Stimulated activated naive CD8-positive, alpha-beta T cell treated with anti-CD3 and anti-CD28 coated beads, Interleukin-15, Interleukin-2, amounts not matched to agents 100 U/mL and 50 U/mL, for 24 hours (primary cell): ENCODE data around the gene WDR81.
A peak's percentile ranks its signal among the peaks of the same experiment; 100 is the strongest.
"Not testable (repeated sequence)": the region's sequence is repeated elsewhere in the genome, so short reads cannot be mapped to it uniquely, and the experiment has no call there.

Experiments
- ATAC-seq: fragments of 150-1000 bp; cut with Tn5 transposase; one replicate; pipeline ENCODE4 v1.10.0; 2021
- DNase-seq: peaks from one replicate; pipeline ENCODE4 v3.0.0; 2021

WDR81 gene

DNA sequence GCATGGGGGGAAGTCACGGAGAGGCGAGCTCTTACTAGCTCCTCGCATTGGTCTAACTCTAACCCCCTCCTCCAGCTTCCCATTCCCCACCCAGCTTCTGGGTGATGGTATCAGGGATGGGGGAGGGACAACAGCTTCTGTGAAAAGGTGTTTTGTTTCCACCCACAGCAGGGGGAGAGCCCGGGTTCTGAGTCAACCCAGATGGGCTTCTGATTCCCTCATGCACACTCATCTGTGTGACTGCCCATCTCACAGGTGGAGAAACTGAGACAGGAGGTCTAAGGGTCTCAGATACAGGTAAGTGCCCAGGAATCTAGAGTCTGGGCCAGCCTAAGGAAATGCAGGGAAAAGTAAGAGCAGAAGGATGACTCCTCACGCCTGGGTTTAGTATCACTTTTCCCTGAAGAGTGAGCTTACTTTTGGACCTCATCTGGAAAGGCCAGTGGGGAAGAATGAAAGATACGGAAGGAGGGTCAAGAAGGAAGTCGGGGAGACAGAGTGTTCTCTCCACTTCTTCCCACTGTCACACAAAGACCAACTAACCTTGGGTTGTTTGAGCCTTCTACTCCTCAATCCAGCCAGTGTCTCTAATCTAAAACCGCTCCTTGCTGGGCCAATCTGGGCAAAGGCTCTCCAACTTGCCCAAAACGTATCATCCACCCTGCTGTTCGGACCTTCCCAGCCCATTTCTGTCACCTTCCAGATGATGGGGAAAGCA is 11.2 kb upstream of the WDR81 start:
- ATAC-seq (no peak), DNase-seq (no peak)

- no peak for ATAC-seq
Observed at GRCh38 chr17:1713878-1714426, 10.6 kb upstream of the WDR81 start.

DNA sequence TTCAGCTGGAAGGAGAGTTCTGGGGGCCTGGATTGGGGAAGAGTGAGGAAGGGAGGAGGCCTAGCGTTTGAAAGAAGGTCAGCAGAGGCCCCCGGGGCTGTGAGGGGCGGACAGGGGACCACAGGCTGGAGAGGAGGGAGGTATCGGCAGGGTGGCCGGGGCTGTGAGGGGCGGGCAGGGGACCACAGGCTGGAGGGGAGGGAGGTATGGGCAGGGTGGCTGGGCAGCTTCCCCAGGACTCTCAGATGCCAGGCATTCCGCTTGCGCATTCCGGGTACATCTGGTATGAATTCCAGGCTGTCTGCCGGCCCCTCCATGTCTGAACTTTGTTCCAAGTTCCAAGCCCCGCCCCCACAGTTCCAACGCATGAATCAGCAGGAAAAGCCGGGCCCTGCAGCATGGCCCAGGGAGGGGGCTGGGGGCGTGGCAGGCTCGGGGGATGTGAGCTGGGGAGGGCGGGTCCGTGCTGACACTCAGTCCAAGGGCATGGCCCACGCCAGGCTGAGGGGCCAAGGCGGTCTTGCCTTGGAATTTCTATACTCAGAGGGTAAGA is 10.0 kb upstream of the WDR81 start:
- ATAC-seq (no peak), DNase-seq (peak; percentile 45)

More at GRCh38 chr17:1713878-1714426, 10.6 kb upstream of the WDR81 start:
- DNase-seq = no peak

DNA sequence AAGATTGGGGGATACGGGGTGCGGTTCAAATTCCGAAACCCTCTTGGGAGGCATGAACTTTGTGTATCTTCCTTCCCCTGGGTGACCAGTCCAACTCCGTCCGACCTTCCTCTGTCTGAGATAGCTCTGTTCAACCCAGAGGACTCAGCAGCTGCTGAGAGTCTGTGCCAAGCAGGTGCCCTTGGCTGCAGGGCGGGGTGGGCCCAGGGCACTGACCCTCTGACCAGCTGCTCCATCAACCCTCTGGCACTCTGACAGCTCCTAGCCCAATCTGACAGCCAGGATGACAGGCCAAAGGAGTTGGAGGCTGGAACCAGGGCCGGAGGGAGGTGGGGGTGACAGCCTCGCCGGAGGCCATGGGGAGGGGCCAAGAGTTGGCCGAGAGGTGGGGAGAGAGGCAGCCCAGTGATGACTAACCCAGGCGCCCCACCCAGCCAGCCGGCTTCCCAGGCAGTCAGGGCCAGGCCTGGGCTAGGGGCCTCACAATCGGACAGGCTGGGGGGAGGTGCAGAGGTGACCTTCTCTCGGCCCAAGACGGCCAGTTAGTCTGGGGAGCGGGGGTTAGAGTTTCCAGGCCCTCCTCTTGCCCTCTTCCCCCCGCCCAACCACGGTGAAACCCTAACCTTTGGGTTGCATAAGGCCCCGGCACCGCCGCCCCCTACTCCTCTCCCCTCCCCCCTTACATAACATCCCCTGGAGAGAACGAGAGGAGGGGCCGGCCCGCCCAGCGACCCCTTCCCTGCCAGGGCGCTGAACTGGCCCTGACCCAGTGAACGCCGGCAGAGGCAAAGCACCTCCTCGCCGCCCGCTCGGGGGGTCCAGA is 9.3 kb upstream of the WDR81 start:
- ATAC-seq (no peak), DNase-seq (peak; percentile 61)

DNA sequence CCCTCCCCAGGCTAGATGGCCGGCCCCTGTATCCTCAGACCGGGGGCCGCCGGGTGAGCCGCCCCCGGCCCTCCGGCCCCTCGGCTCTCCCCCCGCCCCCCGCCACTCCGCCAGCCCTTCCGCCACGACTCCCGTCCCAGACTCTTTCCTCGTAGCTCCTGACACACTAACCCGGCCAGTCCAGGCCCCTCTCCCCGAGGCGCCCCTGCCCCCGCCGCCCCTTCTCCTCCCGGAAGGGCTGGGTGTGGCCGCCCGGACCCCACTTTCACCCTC is 8.8 kb upstream of the WDR81 start:
- no peak for DNase-seq
- ATAC-seq = no peak

GRCh38 chr17:1716076-1716911 is 8.2 kb upstream of the WDR81 start:
- ATAC-seq (peak; percentile 95), DNase-seq (peak; percentile 100)

DNA sequence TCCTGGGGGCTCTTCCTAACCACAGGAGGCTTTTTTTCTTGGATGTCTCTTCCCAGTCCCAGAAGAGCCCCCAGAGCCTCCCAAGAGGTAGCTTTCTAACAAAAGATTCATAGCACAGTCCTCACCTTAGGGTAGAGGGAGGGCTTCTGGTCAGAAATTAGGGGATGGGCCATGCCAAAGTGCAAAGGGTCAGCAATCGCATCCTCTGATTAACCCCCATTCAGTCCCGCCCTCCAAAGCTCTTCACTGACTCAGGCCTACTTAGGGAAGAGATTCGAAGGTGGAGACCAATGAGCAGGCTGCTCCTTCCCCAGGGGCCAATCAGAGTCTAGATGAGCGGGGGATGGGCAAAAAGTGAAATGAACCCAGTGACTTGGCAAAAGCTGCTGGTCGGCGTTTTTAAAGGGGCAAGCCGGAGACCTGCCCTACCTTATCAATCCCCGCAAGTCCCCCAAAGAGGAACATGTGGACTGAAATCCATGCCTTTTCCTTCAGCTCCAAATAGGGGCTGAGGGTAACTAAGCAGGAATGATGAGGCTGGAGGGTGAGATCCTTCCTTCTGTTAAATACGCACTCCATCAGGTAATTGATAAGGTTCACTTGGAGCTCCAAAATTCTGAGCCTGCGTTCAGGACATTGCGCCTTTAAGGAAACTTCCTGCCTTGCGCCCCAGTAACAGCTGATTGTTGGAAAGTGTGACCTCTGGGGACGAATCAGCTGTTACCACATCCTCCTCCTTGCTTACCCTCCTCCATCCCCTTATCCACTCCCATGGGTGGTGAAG is 7.4 kb upstream of the WDR81 start:
- ATAC-seq = peak; percentile 66
- DNase-seq = peak; percentile 86

DNA sequence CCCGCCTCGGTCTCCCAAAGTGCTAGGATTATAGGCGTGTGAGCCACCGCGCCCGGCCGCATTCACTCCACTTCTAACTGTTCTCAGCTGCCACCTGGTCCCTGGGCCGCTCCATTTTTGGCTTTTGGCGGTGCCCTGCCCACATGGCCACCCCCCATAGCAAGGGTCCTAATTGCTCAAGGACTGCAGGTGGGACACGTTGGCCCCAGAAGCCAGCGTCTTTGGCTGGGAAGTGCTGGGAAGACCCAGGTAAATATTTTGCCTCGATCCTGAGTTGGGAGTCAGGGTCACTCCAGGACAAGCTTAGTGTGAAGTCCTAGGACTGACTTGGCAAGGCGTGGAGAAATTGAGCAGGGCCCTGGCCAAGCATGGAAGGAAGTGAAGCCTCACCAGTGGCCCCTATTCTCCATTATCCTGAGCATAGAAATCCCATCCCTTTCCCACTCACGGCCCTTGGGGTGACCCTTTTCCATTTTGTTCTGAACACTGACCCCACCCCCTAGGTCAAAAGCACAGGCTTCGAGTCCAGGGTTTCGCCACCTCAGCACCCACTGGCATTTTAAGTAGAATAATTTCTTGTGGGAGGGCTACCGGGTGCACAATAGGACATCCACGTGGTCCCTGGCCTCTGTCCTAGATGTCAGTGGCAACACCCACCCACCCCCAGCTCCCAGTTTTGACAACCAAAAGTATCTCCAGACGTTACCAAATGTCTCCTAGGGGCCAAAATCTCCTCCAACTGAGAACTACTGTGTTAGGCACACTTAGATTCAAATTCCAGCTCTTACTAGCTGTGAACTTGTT is 5.9 kb upstream of the WDR81 start:
- no peak for DNase-seq
- ATAC-seq = no peak

- ATAC-seq = no peak
Observed at GRCh38 chr17:1720856-1721386, 3.6 kb upstream of the WDR81 start.

DNA sequence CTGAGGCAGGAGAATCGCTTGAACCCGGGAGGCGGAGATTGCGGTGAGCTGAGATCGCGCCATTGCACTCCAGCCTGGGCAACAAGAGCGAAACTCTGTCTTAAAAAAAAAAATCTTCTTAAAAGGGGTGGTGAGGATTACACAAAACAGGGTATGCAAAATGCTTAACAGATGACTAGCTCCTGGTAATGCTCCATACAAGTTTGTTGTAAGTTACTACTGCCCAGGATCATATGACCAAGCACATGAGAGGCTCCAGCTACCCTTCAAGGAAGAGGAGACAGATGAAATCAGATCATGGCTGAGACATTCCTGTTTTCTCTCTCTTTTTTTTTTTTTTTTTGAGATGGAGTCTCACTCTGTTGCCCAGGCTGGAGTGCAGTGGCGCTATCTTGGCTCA is 2.5 kb upstream of the WDR81 start:
- DNase-seq, ATAC-seq: not testable (repeated sequence)

More at GRCh38 chr17:1720856-1721386, 3.6 kb upstream of the WDR81 start:
- DNase-seq = peak; percentile 76

DNA sequence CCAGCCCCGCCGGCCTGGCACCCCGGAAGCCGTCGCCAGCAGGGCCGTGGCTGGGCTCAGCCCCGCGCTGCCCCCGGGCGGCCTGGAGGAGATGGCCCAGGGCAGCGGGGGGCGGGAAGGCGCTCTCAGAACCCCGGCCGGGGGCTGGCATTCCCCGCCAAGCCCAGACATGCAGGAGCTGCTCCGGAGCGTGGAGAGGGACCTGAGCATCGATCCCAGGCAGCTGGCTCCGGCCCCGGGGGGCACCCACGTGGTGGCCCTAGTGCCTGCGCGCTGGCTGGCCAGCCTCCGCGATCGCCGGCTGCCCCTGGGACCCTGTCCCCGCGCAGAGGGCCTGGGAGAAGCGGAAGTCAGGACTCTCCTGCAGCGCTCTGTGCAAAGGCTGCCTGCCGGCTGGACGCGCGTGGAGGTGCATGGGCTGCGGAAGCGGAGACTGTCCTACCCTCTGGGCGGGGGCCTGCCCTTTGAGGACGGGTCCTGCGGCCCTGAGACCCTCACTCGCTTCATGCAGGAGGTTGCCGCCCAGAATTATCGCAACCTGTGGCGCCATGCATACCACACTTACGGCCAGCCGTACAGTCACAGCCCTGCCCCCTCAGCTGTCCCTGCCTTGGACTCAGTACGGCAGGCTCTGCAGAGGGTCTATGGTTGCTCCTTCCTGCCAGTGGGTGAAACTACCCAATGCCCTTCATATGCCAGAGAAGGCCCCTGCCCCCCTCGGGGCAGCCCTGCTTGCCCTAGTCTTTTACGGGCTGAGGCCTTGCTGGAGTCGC is 551 bp downstream of the WDR81 start:
- ATAC-seq (peak; percentile 59), DNase-seq (no peak)

DNA sequence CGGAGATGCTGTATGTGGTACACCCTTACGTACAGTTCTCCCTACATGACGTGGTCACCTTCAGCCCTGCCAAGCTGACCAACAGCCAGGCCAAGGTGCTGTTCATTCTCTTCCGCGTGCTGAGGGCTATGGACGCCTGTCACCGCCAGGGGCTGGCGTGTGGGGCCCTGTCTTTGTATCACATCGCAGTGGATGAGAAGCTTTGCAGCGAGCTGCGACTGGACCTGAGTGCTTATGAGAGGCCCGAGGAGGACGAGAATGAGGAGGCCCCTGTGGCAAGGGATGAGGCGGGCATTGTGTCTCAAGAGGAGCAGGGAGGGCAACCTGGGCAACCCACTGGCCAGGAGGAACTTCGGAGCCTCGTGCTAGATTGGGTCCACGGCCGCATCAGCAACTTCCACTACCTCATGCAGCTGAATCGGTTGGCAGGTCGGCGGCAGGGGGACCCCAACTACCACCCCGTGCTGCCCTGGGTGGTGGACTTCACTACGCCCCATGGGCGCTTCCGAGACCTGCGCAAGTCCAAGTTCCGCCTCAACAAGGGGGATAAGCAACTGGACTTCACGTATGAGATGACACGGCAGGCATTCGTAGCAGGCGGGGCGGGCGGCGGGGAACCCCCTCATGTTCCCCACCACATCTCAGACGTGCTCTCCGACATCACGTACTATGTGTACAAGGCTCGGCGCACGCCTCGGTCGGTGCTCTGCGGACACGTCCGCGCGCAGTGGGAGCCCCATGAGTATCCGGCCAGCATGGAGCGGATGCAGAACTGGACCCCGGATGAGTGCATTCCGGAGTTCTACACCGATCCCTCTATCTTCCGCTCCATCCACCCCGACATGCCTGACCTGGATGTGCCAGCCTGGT is 1.4 kb downstream of the WDR81 start:
- DNase-seq = no peak
- ATAC-seq = no peak

- no peak for DNase-seq
- ATAC-seq = no peak
Observed at GRCh38 chr17:1726626-1727257, 2.2 kb downstream of the WDR81 start.

GRCh38 chr17:1727258-1727789 is 2.8 kb downstream of the WDR81 start:
- DNase-seq (no peak), ATAC-seq (no peak)

- DNase-seq (no peak), ATAC-seq (no peak)
Observed at GRCh38 chr17:1727876-1728630, 3.5 kb downstream of the WDR81 start.

DNA sequence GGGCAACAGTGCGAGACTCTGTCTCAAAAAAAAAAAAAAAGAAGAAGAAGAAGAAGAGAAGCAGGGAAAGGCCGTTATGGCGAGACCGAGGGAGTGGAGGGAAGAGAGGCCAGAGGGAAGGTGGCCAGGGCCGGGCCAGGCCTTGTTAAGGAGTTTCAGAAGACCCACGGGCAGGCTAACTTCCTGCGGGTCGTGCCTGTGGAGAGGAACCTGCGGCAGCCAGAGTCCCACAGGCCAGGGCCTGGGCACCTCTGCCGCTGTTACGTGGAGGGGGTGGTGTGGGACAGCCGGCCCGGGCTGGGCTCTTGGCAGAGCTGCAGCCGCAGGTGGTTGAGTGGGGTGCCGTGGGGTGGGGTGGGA is 5.4 kb downstream of the WDR81 start:
- DNase-seq (no peak), ATAC-seq (no peak)
